DMS 273 treated with DMSO at 0.1 percent for 48 hours (cell line): ENCODE measurements around the gene HCN2.

Experiments used
- DNase-seq: peaks from one replicate; lab custom pipeline; 2025; lab: John Stamatoyannopoulos, UW

HCN2 gene

GRCh38 chr19:589693-590395 is at the start of gene HCN2:
HCN2 (plus strand) TSS chr19:589881; CDS start chr19:589946, 65 bp downstream.
- no peak for DNase-seq

- DNase-seq: no peak
Observed at GRCh38 chr19:540867-541637, 48.6 kb upstream of the HCN2 start.

- DNase-seq: no peak
Observed at GRCh38 chr19:541699-542098, 48.0 kb upstream of the HCN2 start.

- no peak for DNase-seq
Observed at GRCh38 chr19:542173-542866, 47.4 kb upstream of the HCN2 start.

- DNase-seq: no peak
Observed at GRCh38 chr19:543910-544608, 45.6 kb upstream of the HCN2 start, which contains the start of gene GZMM. GZMM (plus strand) TSS chr19:544053; CDS start chr19:544072, 19 bp downstream.

- no peak for DNase-seq
Observed at GRCh38 chr19:547117-547516, 42.6 kb upstream of the HCN2 start.

- DNase-seq: no peak
Observed at GRCh38 chr19:547836-548720, 41.6 kb upstream of the HCN2 start.

- no peak for DNase-seq
Observed at GRCh38 chr19:548886-549830, 40.5 kb upstream of the HCN2 start.

GRCh38 chr19:554817-555216 is 34.9 kb upstream of the HCN2 start:
- DNase-seq: no peak

GRCh38 chr19:555474-555808 is 34.2 kb upstream of the HCN2 start:
- DNase-seq: no peak

- no peak for DNase-seq
Observed at GRCh38 chr19:556611-557382, 32.9 kb upstream of the HCN2 start.

GRCh38 chr19:558770-559439 is 30.8 kb upstream of the HCN2 start:
- no peak for DNase-seq

- no peak for DNase-seq
Observed at GRCh38 chr19:560121-560520, 29.6 kb upstream of the HCN2 start.

- no peak for DNase-seq
Observed at GRCh38 chr19:566403-566802, 23.3 kb upstream of the HCN2 start.

- no peak for DNase-seq
Observed at GRCh38 chr19:566844-567243, 22.8 kb upstream of the HCN2 start.

GRCh38 chr19:567296-567900 is 22.3 kb upstream of the HCN2 start:
- no peak for DNase-seq

GRCh38 chr19:570251-570686 is 19.4 kb upstream of the HCN2 start:
- DNase-seq: no peak

GRCh38 chr19:570937-571565 is 18.6 kb upstream of the HCN2 start:
- no peak for DNase-seq
